WERI-Rb-1 (cell line): ENCODE data around the gene DSTN.

Experiments used
- DNase-seq: peaks from one replicate; pipeline ENCODE4 v3.0.0-alpha.2; 2020
- H3K27ac ChIP-seq: fragments of 250-450 bp; sonication (Bioruptor Pico); 2 replicates; pipeline ENCODE4 v1.5.1; 2020; ENCODE audit warnings: mild to moderate bottlenecking, moderate library complexity
- H3K27me3 ChIP-seq: fragments of 250-450 bp; sonication (Bioruptor Pico); 2 replicates; pipeline ENCODE4 v1.5.1; 2021; ENCODE audit warnings: mild to moderate bottlenecking, low read depth, moderate library complexity; ENCODE audit not compliant: insufficient read depth, severe bottlenecking
- H3K36me3 ChIP-seq: fragments of 250-450 bp; sonication (Bioruptor Pico); 2 replicates; pipeline ENCODE4 v1.5.1; 2020; ENCODE audit warnings: mild to moderate bottlenecking, moderate library complexity
- H3K4me3 ChIP-seq: 2 replicates; pipeline ENCODE4 v1.5.1; 2011; ENCODE audit warnings: low read depth, mild to moderate bottlenecking, control low read depth, low read length
- H3K9me3 ChIP-seq: fragments of 250-450 bp; sonication (Bioruptor Pico); 2 replicates; pipeline ENCODE4 v1.5.1; 2021; ENCODE audit warnings: mild to moderate bottlenecking, moderate library complexity; ENCODE audit not compliant: severe bottlenecking
- TF ChIP-seq, protein P1 (sequence below): IDR thresholded peaks from 2 replicates; pipeline ENCODE4 v1.5.1; 2011; ENCODE audit warnings: low read depth, mild to moderate bottlenecking, control low read depth, inconsistent platforms, low read length

DSTN gene

DNA sequence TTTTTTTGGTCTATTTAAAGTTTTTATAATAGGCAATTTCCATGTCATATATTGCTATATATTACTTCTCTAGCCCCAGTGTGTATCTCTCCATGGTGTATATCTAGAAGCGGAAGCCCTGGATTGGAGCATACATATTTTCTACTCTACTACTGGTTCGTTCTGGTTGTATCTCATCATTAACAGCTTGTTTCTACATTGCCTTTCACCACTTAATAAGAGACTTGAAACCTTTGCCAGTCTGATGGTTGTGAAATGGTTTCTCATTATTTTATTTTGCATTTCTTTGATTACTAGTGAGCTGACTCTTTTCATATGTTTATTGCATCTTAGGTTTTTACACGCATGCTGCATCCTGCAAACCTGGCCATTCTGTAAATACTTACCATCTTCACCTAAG, 3.6 kb downstream of the DSTN start:
- no peak overlapping the region for H3K4me3 ChIP-seq

GRCh38 chr20:17576215-17576614, 6.3 kb downstream of the DSTN start:
- TF ChIP-seq, protein P1, sequence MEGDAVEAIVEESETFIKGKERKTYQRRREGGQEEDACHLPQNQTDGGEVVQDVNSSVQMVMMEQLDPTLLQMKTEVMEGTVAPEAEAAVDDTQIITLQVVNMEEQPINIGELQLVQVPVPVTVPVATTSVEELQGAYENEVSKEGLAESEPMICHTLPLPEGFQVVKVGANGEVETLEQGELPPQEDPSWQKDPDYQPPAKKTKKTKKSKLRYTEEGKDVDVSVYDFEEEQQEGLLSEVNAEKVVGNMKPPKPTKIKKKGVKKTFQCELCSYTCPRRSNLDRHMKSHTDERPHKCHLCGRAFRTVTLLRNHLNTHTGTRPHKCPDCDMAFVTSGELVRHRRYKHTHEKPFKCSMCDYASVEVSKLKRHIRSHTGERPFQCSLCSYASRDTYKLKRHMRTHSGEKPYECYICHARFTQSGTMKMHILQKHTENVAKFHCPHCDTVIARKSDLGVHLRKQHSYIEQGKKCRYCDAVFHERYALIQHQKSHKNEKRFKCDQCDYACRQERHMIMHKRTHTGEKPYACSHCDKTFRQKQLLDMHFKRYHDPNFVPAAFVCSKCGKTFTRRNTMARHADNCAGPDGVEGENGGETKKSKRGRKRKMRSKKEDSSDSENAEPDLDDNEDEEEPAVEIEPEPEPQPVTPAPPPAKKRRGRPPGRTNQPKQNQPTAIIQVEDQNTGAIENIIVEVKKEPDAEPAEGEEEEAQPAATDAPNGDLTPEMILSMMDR: no peak
- peaks cover 4% of the 10 kb centered on the region for H3K36me3 ChIP-seq
- H3K9me3 ChIP-seq: no peaks in the 10 kb centered on the region
- no peak overlapping the region for H3K4me3 ChIP-seq
- no peaks in the 10 kb centered on the region for H3K27me3 ChIP-seq
- no peak for DNase-seq
- no peak overlapping the region for H3K27ac ChIP-seq

More for the DNA sequence above, 3.6 kb downstream of the DSTN start:
- no peak overlapping the region for H3K27ac ChIP-seq
- no peaks in the 10 kb centered on the region for H3K27me3 ChIP-seq
- H3K9me3 ChIP-seq: no peaks in the 10 kb centered on the region
- TF ChIP-seq, protein P1: no peak
- H3K36me3 ChIP-seq: peaks cover 4% of the 10 kb centered on the region
- DNase-seq: no peak

DNA sequence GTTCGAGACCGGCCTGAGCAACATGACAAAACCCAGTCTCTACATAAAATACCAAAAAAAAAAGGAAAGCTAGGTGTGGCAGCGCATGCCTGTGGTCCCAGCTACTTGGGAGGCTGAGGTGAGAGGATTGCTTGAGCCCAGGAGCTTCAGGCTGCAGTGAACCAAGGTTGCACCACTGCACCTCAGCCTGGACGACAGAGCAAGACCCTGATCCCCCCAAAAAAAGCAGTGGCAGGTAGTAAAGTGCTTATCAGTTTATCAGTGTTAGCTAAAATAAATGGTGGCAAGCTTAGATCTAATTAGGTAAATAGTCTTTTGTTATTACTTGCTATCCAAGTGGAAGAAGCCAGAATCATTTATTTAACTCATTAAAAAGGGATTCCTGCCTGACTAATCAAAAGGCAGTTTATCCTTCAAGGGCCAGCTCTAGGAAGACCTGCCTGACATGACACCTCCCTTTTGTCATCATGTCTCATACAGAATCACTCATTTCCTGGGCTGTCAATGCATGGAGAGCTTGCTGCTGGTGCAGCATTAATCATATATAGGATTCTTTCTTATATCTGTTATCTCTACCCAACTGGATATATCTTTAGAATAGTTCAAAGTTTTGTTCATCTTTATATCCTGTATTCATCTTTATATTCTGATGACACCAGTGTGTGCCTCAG, 9.6 kb downstream of the DSTN start:
- no peak overlapping the region for H3K4me3 ChIP-seq
- no peaks in the 10 kb centered on the region for H3K27me3 ChIP-seq
- no peaks in the 10 kb centered on the region; the same call in 1 of the 2 replicates for H3K36me3 ChIP-seq
- TF ChIP-seq, protein P1: no peak
- H3K27ac ChIP-seq: no peak overlapping the region
- DNase-seq: no peak
- H3K9me3 ChIP-seq: no peaks in the 10 kb centered on the region

DNA sequence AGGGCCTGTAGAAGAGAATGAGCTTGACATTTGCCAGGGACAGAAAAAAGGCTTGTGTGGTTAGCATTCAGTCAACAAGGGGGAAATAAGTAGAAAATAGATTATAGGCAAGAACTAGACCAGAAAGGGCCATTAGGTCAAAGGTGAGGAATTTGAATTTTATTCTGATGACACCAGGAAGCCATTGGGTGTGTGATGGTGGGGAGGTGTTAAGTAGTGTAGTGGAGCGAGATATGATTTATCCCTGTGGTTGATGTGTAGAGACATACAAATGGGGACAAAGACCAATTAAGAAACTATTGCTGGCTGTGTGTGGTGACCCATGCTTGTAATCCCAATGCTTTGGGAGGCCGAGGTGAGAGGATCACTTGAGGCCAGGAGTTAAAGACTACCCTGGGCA, 11.0 kb downstream of the DSTN start:
- Histone ChIP-seq H3K27me3 (no peaks in the 10 kb centered on the region), H3K36me3 (no peaks in the 10 kb centered on the region; the same call in 1 of the 2 replicates), H3K4me3 (no peak overlapping the region), H3K9me3 (no peaks in the 10 kb centered on the region), H3K27ac (no peak overlapping the region)
- TF ChIP-seq, protein P1: no peak
- no peak for DNase-seq

DNA sequence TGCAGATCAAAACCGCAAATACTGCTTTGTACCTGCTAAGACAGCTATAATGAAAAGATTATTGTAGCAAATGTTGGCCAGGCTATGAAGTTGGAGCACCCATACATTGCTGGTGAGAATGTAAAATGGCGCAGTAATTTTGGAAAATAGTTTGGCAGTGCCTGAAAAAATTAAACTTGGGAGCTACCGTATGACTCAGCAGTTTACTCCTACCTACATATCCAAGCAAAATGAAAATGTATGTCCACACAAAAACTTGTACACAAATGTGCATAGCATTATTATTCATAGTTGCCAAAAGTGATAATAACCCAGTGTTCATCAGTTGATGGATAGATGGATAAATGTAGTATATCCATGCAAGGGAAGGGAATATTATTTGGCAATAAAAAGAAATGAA, 13.3 kb downstream of the DSTN start:
- Histone ChIP-seq H3K9me3 (no peaks in the 10 kb centered on the region), H3K4me3 (no peak overlapping the region), H3K27ac (no peak overlapping the region), H3K36me3 (no peaks in the 10 kb centered on the region), H3K27me3 (no peaks in the 10 kb centered on the region)
- TF ChIP-seq, protein P1: no peak
- DNase-seq: no peak

GRCh38 chr20:17584689-17585088, 14.8 kb downstream of the DSTN start:
- no peaks in the 10 kb centered on the region for H3K9me3 ChIP-seq
- DNase-seq: no peak
- H3K4me3 ChIP-seq: no peak overlapping the region
- no peaks in the 10 kb centered on the region for H3K27me3 ChIP-seq
- H3K27ac ChIP-seq: no peak overlapping the region
- TF ChIP-seq, protein P1: no peak
- no peaks in the 10 kb centered on the region for H3K36me3 ChIP-seq
